ENCODE measurements around the gene TMEM259.

The TMEM259 gene

DNA sequence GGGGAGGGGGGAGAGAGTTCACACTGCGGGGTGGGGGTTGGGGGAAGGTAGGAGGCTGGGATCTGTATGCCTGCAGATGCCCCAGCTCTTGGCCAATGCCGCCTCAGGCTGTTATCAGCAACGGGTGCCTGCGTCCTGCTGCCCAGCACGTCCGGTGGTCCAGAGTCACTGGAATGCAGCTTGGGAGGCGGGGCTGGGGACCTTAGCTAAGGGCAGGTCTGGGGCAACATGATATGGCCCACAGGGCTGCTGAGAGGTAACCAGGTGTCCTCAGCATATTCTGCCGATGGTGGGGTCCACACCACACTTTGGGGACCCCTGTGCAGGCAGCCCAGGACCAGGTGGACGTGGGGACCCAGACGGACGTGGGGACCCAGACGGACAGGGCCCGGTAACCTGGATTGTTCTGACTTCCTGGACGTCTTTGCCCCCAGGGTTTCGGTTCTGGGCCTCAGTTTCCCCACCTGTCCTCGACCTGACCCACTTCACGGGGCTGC is 45.4 kb upstream of the TMEM259 start:
- TF ChIP-seq, protein P1, sequence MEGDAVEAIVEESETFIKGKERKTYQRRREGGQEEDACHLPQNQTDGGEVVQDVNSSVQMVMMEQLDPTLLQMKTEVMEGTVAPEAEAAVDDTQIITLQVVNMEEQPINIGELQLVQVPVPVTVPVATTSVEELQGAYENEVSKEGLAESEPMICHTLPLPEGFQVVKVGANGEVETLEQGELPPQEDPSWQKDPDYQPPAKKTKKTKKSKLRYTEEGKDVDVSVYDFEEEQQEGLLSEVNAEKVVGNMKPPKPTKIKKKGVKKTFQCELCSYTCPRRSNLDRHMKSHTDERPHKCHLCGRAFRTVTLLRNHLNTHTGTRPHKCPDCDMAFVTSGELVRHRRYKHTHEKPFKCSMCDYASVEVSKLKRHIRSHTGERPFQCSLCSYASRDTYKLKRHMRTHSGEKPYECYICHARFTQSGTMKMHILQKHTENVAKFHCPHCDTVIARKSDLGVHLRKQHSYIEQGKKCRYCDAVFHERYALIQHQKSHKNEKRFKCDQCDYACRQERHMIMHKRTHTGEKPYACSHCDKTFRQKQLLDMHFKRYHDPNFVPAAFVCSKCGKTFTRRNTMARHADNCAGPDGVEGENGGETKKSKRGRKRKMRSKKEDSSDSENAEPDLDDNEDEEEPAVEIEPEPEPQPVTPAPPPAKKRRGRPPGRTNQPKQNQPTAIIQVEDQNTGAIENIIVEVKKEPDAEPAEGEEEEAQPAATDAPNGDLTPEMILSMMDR (conservative IDR thresholded peaks at IDR 0.05; ENCODE audit: low read length), result no peak
- H3K4me3 ChIP-seq (ENCODE audit: low read length), result no peak overlapping the region
- DNase-seq (ENCODE audit: low read depth), result no peak

GRCh38 chr19:1065606-1066109 is 44.7 kb upstream of the TMEM259 start:
- no peak for DNase-seq (ENCODE audit: low read depth)
- TF ChIP-seq, protein P1 (conservative IDR thresholded peaks at IDR 0.05; ENCODE audit: low read length), result no peak
- H3K4me3 ChIP-seq (ENCODE audit: low read length), result no peak overlapping the region

- no peak overlapping the region for H3K4me3 ChIP-seq (ENCODE audit: low read length)
- DNase-seq (ENCODE audit: low read depth), result peak; percentile 54
- TF ChIP-seq, protein P1 (conservative IDR thresholded peaks at IDR 0.05; ENCODE audit: low read length), result peak; percentile 49
These were observed 44.0 kb upstream of the TMEM259 start for GRCh38 chr19:1064661-1065605.

GRCh38 chr19:1063909-1064660 is 43.2 kb upstream of the TMEM259 start:
- TF ChIP-seq, protein P1 (conservative IDR thresholded peaks at IDR 0.05; ENCODE audit: low read length), result no peak
- H3K4me3 ChIP-seq (ENCODE audit: low read length), result no peak overlapping the region
- DNase-seq (ENCODE audit: low read depth), result no peak

DNA sequence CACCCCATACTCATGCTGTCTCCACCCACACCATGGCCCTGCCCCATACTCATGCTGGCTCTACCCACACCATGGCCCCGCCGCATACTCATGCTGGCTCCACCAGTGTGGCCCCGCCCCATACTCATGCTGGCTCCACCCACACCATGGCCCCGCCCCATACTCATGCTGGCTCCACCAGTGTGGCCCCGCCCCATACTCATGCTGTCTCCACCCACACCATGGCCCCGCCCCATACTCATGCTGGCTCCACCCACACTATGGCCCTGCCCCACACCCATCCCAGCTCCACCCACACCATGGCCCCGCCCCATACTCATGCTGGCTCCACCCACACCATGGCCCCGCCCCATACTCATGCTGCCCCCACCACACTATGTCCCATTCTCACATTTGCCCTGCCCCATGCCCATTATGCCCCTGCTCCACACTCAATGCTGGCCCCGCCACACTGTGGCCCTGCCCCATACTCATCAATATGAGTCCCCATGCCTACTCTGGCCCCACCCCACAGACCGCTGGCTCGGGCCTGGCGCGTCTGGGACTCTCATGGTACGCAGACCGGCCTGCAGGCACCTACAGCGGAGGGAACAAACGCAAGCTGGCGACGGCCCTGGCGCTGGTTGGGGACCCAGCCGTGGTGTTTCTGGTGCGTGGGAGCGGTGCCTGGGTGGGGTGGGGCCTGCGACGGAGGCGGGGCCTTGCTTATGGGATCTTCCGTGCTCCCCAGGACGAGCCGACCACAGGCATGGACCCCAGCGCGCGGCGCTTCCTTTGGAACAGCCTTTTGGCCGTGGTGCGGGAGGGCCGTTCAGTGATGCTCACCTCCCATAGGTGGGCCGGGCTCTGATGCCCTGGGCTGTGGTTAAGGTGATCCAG is 42.3 kb upstream of the TMEM259 start:
- no peak overlapping the region for H3K4me3 ChIP-seq (ENCODE audit: low read length)
- TF ChIP-seq, protein P1 (conservative IDR thresholded peaks at IDR 0.05; ENCODE audit: low read length), result no peak
- DNase-seq (ENCODE audit: low read depth), result no peak

- TF ChIP-seq, protein P1 (conservative IDR thresholded peaks at IDR 0.05; ENCODE audit: low read length), result no peak
- H3K4me3 ChIP-seq (ENCODE audit: low read length), result no peak overlapping the region
These were observed 41.6 kb upstream of the TMEM259 start for GRCh38 chr19:1062387-1063029.

More at GRCh38 chr19:1062387-1063029, 41.6 kb upstream of the TMEM259 start:
- no peak for DNase-seq (ENCODE audit: low read depth)

Data from AG10803 (cell line).